Mesendoderm (in vitro differentiated cells): ENCODE results near the gene ANKRD39.

Source experiments
- DNase-seq: peaks from one replicate; pipeline ENCODE4 v3.0.0; 2013
- H2AK5ac ChIP-seq: 2 replicates; pipeline ENCODE4 v1.6.1; 2013; ENCODE audit warnings: low read length, inconsistent platforms
- H2BK120ac ChIP-seq: 2 replicates; pipeline ENCODE4 v1.6.1; 2013; ENCODE audit warnings: low read depth, mild to moderate bottlenecking, low read length, moderate library complexity, mixed read lengths
- H2BK15ac ChIP-seq: replicated peaks from 2 replicates; pipeline ENCODE4 v1.6.1; 2013; ENCODE audit warnings: low read depth, mild to moderate bottlenecking, moderate library complexity
- H2BK5ac ChIP-seq: 2 replicates; pipeline ENCODE4 v1.6.1; 2013; ENCODE audit warnings: low read length, inconsistent platforms
- H3K18ac ChIP-seq: 2 replicates; pipeline ENCODE4 v1.6.1; 2013; ENCODE audit warnings: mild to moderate bottlenecking, low read length, mixed read lengths
- H3K23ac ChIP-seq: one replicate; pipeline ENCODE4 v1.6.1; 2013; ENCODE audit warnings: low read length
- H3K27ac ChIP-seq: 2 replicates; pipeline ENCODE4 v1.5.1; 2013; ENCODE audit warnings: low read depth, mild to moderate bottlenecking, inconsistent platforms, low read length, moderate library complexity
- H3K27me3 ChIP-seq: 2 replicates; pipeline ENCODE4 v1.6.1; 2013; ENCODE audit warnings: low read length, control low read depth, mild to moderate bottlenecking, inconsistent platforms; ENCODE audit not compliant: insufficient read depth, poor library complexity
- H3K36me3 ChIP-seq: 2 replicates; pipeline ENCODE4 v1.6.1; 2013; ENCODE audit warnings: low read length, inconsistent platforms; ENCODE audit not compliant: control insufficient read depth, insufficient read depth
- H3K4ac ChIP-seq: one replicate; pipeline ENCODE4 v1.6.1; 2013; ENCODE audit warnings: low read depth, mild to moderate bottlenecking, low read length, moderate library complexity
- H3K4me1 ChIP-seq: 2 replicates; pipeline ENCODE4 v1.6.1; 2013; ENCODE audit warnings: low read depth, low read length, inconsistent platforms; ENCODE audit not compliant: control insufficient read depth
- H3K4me2 ChIP-seq: 2 replicates; pipeline ENCODE4 v1.6.1; 2013; ENCODE audit warnings: low read length
- H3K4me3 ChIP-seq: 2 replicates; pipeline ENCODE4 v1.5.1; 2013; ENCODE audit warnings: mild to moderate bottlenecking, low read length
- H3K56ac ChIP-seq: one replicate; pipeline ENCODE4 v1.6.1; 2013; ENCODE audit warnings: low read length
- H3K79me1 ChIP-seq: 2 replicates; pipeline ENCODE4 v1.6.1; 2013; ENCODE audit warnings: low read length, inconsistent platforms
- H3K79me2 ChIP-seq: 2 replicates; pipeline ENCODE4 v1.6.1; 2013; ENCODE audit warnings: mild to moderate bottlenecking, low read length; ENCODE audit not compliant: control insufficient read depth, insufficient read depth
- H3K9ac ChIP-seq: 2 replicates; pipeline ENCODE4 v1.6.1; 2013; ENCODE audit warnings: low read length, inconsistent platforms
- H4K5ac ChIP-seq: one replicate; pipeline ENCODE4 v1.6.1; 2013; ENCODE audit warnings: low read length
- H4K8ac ChIP-seq: one replicate; pipeline ENCODE4 v1.6.1; 2013; ENCODE audit warnings: low read depth, mild to moderate bottlenecking, control low read depth, low read length, moderate library complexity
- WGBS: extraction: QIAGEN DNeasy Blood & Tissue Kit; methylation state at CpG from one replicate; pipeline ENCODE4 v1.1.7; 2013; ENCODE audit warnings: low lambda C conversion rate, missing lambda C conversion rate; ENCODE audit not compliant: insufficient coverage; ENCODE audit errors: extremely low coverage; 5-methylcytosine and 5-hydroxymethylcytosine counted together

Gene ANKRD39

DNA sequence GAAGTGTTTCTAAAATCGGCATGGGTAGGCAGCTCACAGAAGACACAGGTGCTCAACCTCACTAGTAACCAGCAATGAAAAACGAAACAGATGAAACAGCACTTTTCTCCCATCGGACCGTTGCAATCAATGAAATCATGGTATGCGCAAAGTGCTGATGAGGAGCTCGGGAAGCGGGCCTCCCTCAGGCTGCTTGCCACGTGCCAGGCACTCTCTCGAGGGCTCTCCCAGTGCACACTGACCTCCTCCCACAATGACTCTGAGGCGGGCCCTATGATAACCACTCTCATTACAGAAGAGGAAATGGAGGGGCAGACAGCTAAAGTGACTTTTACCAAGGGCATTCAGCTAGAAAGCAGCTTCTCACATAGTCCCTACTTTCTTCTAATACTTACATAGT, 10.2 kb downstream of the ANKRD39 start:
- H3K4me1 ChIP-seq = no peaks in the 10 kb centered on the region
- H3K56ac ChIP-seq = no peak overlapping the region
- no peak for DNase-seq
- H2BK15ac ChIP-seq = no peak overlapping the region
- no peak overlapping the region for H3K18ac ChIP-seq
- H2BK5ac ChIP-seq = no peak overlapping the region
- no peak overlapping the region for H3K9ac ChIP-seq
- H3K79me1 ChIP-seq = no peaks in the 10 kb centered on the region
- H3K23ac ChIP-seq = no peak overlapping the region
- peaks cover 2% of the 10 kb centered on the region for H3K36me3 ChIP-seq
- no peaks in the 10 kb centered on the region for H3K79me2 ChIP-seq
- no peak overlapping the region for H2BK120ac ChIP-seq
- H3K4ac ChIP-seq = no peak overlapping the region
- H4K5ac ChIP-seq = no peak overlapping the region
- H4K8ac ChIP-seq = no peak overlapping the region
- H2AK5ac ChIP-seq = no peak overlapping the region
- no peak overlapping the region for H3K4me2 ChIP-seq
- H3K27ac ChIP-seq = no peak overlapping the region
- no CpG with 5 or more reads among the region's 10 CpGs for WGBS
- no peak overlapping the region for H3K4me3 ChIP-seq
- no peaks in the 10 kb centered on the region for H3K27me3 ChIP-seq

DNA sequence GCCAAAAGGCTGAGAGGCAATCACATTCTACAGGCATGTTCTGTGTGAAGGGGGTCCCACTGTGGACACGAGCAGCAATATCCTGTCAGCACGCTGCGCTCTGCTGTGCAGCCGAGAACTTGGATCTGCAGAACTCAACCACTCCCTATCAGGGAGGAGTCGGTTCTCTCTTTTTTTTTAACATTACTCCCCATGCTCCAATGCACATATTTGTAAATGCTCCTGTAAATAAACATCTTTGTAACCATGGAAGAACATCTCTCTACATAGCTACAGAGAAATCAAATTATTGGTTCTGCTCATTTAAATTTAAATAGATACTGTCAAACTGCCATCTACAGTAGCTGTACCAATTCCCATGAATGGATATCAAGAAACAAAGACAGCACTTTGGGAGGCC, 11.0 kb downstream of the ANKRD39 start:
- H2BK5ac ChIP-seq = no peak overlapping the region
- no peak overlapping the region for H2BK120ac ChIP-seq
- H3K27ac ChIP-seq = no peak overlapping the region
- no peak overlapping the region for H2BK15ac ChIP-seq
- no peaks in the 10 kb centered on the region for H3K4me1 ChIP-seq
- no peak overlapping the region for H3K4me2 ChIP-seq
- H3K9ac ChIP-seq = no peak overlapping the region
- H3K18ac ChIP-seq = no peak overlapping the region
- H3K79me1 ChIP-seq = no peaks in the 10 kb centered on the region
- no peak for DNase-seq
- H3K36me3 ChIP-seq = peaks cover 2% of the 10 kb centered on the region
- no peak overlapping the region for H3K4me3 ChIP-seq
- H3K4ac ChIP-seq = no peak overlapping the region
- no peak overlapping the region for H4K8ac ChIP-seq
- no CpG with 5 or more reads among the region's 5 CpGs for WGBS
- no peaks in the 10 kb centered on the region for H3K27me3 ChIP-seq
- H3K23ac ChIP-seq = no peak overlapping the region
- H3K79me2 ChIP-seq = no peaks in the 10 kb centered on the region
- H4K5ac ChIP-seq = no peak overlapping the region
- H3K56ac ChIP-seq = no peak overlapping the region
- H2AK5ac ChIP-seq = no peak overlapping the region

DNA sequence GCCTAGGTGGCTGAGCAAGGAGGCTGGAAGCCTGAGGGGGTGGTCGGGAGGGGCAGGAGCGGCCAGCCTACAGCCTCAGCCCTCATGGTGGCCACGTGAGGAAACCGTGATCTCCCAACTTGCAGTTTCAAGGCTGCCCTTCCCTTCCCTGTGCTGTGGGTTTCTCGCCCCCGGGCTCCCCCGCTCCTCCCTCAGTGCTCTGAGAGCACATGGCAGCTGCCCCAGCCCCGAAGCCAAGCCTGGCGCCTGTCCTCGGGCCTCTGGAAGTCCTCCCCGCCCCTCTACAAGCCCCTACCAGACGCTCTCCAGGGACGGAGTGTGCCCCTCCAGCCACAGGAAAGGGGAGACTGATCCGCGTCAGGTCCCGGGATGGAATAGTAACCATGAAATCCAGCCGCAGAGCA, 13.4 kb downstream of the ANKRD39 start:
- H3K4me2 ChIP-seq = no peak overlapping the region

DNA sequence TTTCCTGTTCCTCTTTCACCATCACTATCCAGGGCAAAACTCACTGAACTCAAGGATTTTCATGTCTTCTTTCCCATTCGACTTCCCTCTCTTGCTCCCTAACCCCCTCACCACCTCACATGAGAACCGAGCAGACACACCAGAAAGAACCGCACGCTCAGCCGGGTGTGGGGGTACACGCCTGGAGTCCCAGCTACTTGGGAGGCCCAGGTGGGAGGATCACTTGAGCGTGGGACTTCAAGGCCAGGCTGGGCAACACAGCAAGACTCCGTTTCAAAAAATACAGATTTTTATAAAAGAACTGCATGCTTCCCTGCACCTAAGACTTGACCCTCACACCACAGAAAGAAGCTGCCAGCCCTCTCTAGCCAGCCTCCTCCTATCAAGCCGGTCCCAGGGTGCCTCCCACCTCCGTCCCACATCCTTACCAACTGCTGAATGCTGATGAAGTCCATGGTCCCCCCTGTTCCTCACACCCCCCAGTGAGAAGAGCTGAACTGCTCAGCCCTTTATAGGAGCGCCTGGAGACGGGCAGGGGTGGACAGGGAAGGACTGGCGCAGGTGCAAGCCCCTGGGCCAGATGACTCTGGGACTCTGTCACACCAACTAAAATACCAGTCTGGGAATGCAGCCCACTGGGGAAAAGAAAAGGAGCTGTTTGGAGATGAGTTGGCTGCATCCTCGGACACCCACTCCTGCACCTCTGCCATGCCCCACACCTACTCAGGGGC, 14.1 kb downstream of the ANKRD39 start, which contains the start of gene ANKRD23:
TSS of gene ANKRD23 (minus strand) at position 484 of the 731 bp plus-strand sequence. CDS start at position 455, 29 bp downstream.
- Histone ChIP-seq H2BK15ac (no peak within 1 kb of the TSS), H3K79me1 (no peaks in the 10 kb centered on the region), H3K18ac (no peak within 1 kb of the TSS), H3K4me1 (no peaks in the 10 kb centered on the region), H3K27me3 (no peaks in the 10 kb centered on the region), H4K5ac (no peak within 1 kb of the TSS), H3K36me3 (peaks cover 2% of the 10 kb centered on the region), H2BK120ac (no peak within 1 kb of the TSS), H4K8ac (no peak within 1 kb of the TSS), H3K4me3 (no peak within 1 kb of the TSS), H3K9ac (no peak within 1 kb of the TSS), H3K4me2 (no peak within 1 kb of the TSS), H3K27ac (no peak within 1 kb of the TSS), H2AK5ac (no peak within 1 kb of the TSS), H3K79me2 (no peaks in the 10 kb centered on the region), H3K23ac (no peak within 1 kb of the TSS), H2BK5ac (no peak within 1 kb of the TSS), H3K56ac (no peak within 1 kb of the TSS), H3K4ac (no peak within 1 kb of the TSS)
- WGBS = no CpG with 5 or more reads among the region's 14 CpGs
- no peak for DNase-seq

More for the DNA sequence above, 13.4 kb downstream of the ANKRD39 start:
- no peak overlapping the region for H3K56ac ChIP-seq
- no peak overlapping the region for H4K5ac ChIP-seq
- no peak overlapping the region for H3K18ac ChIP-seq
- no peaks in the 10 kb centered on the region for H3K79me2 ChIP-seq
- H3K4ac ChIP-seq = no peak overlapping the region
- no peaks in the 10 kb centered on the region for H3K27me3 ChIP-seq
- H3K79me1 ChIP-seq = no peaks in the 10 kb centered on the region
- no CpG with 5 or more reads among the region's 17 CpGs for WGBS
- no peak overlapping the region for H2BK15ac ChIP-seq
- no peak overlapping the region for H3K9ac ChIP-seq
- H3K23ac ChIP-seq = no peak overlapping the region
- peaks cover 2% of the 10 kb centered on the region for H3K36me3 ChIP-seq
- no peak overlapping the region for H3K27ac ChIP-seq
- H2BK5ac ChIP-seq = no peak overlapping the region
- no peak overlapping the region for H2BK120ac ChIP-seq
- no peaks in the 10 kb centered on the region for H3K4me1 ChIP-seq
- H4K8ac ChIP-seq = no peak overlapping the region
- no peak for DNase-seq
- H2AK5ac ChIP-seq = no peak overlapping the region
- no peak overlapping the region for H3K4me3 ChIP-seq

DNA sequence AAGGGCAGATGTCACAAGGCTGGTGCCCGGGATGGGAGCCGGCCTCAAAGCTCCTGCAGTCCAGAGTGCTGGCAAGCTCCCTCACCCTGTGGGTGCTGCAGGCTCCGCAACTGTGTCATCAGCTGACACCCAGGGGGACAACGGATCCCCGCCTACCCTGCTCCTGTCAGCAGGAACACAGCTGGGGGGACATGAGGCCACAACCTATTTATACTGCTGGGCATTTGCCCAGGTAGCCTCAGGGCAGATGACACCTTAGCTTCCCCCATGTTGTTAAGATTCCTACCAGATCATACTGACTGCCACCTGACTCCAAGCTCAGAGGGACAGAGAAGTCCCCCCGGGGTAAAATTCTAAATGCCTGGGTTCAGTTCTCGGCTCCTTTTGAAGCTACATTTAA, 15.2 kb downstream of the ANKRD39 start:
- Histone ChIP-seq H2BK15ac (no peak overlapping the region), H3K23ac (no peak overlapping the region), H3K4ac (no peak overlapping the region), H4K5ac (no peak overlapping the region), H2BK5ac (no peak overlapping the region), H3K27ac (no peak overlapping the region), H2AK5ac (no peak overlapping the region), H3K79me1 (no peaks in the 10 kb centered on the region), H3K4me3 (no peak overlapping the region), H3K4me1 (no peaks in the 10 kb centered on the region), H2BK120ac (no peak overlapping the region), H3K56ac (peak overlapping the region; percentile 60), H3K27me3 (no peaks in the 10 kb centered on the region), H4K8ac (no peak overlapping the region), H3K79me2 (no peaks in the 10 kb centered on the region), H3K4me2 (no peak overlapping the region), H3K18ac (no peak overlapping the region), H3K36me3 (no peaks in the 10 kb centered on the region), H3K9ac (no peak overlapping the region)
- WGBS = no CpG with 5 or more reads among the region's 7 CpGs
- DNase-seq = peak; percentile 54
